Uterus (tissue), 2 donors: ENCODE data around the gene ZNF428.

ENCODE experiments used
- POLR2A ChIP-seq, 2 donors: fragments of 450-650 bp; IDR thresholded peaks; one replicate each; pipeline ENCODE4 v1.6.1; 2016; ENCODE audit warnings: antibody characterized with exemption in 2 of 2, mild to moderate bottlenecking in 1 of 2, moderate library complexity in 1 of 2
- TF ChIP-seq, protein P1 (sequence below), 4 experiments: fragments of 200-600 bp in 2 of 4; fragments of 450-650 bp in 2 of 4; sonication (generic) in 2 of 4; IDR thresholded peaks; one replicate each; pipeline ENCODE4 v1.5.1; 2016 to 2019; ENCODE audit warnings: antibody characterized with exemption in 4 of 4, mild to moderate bottlenecking in 2 of 4, moderate library complexity in 1 of 4

GRCh38 chr19:43575156-43575950, 44.1 kb downstream of the ZNF428 start, which contains the start of the genes PINLYP and XRCC1:
- TF ChIP-seq, protein P1, sequence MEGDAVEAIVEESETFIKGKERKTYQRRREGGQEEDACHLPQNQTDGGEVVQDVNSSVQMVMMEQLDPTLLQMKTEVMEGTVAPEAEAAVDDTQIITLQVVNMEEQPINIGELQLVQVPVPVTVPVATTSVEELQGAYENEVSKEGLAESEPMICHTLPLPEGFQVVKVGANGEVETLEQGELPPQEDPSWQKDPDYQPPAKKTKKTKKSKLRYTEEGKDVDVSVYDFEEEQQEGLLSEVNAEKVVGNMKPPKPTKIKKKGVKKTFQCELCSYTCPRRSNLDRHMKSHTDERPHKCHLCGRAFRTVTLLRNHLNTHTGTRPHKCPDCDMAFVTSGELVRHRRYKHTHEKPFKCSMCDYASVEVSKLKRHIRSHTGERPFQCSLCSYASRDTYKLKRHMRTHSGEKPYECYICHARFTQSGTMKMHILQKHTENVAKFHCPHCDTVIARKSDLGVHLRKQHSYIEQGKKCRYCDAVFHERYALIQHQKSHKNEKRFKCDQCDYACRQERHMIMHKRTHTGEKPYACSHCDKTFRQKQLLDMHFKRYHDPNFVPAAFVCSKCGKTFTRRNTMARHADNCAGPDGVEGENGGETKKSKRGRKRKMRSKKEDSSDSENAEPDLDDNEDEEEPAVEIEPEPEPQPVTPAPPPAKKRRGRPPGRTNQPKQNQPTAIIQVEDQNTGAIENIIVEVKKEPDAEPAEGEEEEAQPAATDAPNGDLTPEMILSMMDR (IDR thresholded peaks at IDR 0.05) = no peak
- peak; percentile 55 to 67 for TF ChIP-seq POLR2A (IDR thresholded peaks at IDR 0.05)
